ENCODE data around the gene ABCG4.

DNA sequence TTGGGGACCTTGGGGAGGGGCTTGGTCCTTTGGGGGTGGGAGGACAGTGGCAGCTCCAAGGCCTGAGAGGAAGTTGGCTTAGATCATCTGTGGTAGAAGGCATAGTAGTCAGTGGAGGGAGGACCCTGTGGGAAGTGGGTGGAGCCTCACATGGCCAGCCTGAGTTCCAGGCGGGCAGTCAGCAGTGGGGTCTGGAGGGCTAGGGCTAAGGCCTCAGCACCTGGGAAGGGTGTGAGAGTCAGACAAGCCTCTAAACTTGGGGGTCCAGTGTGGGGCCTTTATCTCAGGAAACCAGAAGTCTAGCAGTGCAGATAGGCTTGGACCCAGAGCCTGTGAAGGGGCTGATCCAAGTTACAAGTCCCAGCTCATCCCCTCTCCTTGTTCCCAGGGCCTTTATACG lies 23.7 kb downstream of the ABCG4 start:
- TF ChIP-seq CTCF (IDR thresholded peaks at IDR 0.05; ENCODE audit: poor library complexity, severe bottlenecking) = no peak
- no peak for TF ChIP-seq POLR2AphosphoS5 (IDR thresholded peaks at IDR 0.05)
- no peak for TF ChIP-seq TAF1 (IDR thresholded peaks at IDR 0.05; ENCODE audit: low read depth)
- no peak for TF ChIP-seq EZH2 (IDR thresholded peaks at IDR 0.05; ENCODE audit: borderline replicate concordance, insufficient read depth, low read length, poor library complexity, severe bottlenecking)
- TF ChIP-seq RAD21 (conservative IDR thresholded peaks at IDR 0.05) = no peak
- no peak for TF ChIP-seq EP300 (conservative IDR thresholded peaks at IDR 0.05; ENCODE audit: poor library complexity, severe bottlenecking)
- TF ChIP-seq, protein P1, sequence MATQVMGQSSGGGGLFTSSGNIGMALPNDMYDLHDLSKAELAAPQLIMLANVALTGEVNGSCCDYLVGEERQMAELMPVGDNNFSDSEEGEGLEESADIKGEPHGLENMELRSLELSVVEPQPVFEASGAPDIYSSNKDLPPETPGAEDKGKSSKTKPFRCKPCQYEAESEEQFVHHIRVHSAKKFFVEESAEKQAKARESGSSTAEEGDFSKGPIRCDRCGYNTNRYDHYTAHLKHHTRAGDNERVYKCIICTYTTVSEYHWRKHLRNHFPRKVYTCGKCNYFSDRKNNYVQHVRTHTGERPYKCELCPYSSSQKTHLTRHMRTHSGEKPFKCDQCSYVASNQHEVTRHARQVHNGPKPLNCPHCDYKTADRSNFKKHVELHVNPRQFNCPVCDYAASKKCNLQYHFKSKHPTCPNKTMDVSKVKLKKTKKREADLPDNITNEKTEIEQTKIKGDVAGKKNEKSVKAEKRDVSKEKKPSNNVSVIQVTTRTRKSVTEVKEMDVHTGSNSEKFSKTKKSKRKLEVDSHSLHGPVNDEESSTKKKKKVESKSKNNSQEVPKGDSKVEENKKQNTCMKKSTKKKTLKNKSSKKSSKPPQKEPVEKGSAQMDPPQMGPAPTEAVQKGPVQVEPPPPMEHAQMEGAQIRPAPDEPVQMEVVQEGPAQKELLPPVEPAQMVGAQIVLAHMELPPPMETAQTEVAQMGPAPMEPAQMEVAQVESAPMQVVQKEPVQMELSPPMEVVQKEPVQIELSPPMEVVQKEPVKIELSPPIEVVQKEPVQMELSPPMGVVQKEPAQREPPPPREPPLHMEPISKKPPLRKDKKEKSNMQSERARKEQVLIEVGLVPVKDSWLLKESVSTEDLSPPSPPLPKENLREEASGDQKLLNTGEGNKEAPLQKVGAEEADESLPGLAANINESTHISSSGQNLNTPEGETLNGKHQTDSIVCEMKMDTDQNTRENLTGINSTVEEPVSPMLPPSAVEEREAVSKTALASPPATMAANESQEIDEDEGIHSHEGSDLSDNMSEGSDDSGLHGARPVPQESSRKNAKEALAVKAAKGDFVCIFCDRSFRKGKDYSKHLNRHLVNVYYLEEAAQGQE (IDR thresholded peaks at IDR 0.05; ENCODE audit: borderline replicate concordance) = no peak
- TF ChIP-seq SMC3 (conservative IDR thresholded peaks at IDR 0.05; ENCODE audit: poor library complexity) = no peak

Measured in neural cell (in vitro differentiated cells).